D721Med (cell line): ENCODE results near the gene KIR2DL4.
"Not testable (repeated sequence)": the region's sequence is repeated elsewhere in the genome, so short reads cannot be mapped to it uniquely, and the experiment has no call there.

Source experiments
- DNase-seq: peaks from one replicate; pipeline ENCODE4 v3.0.0; 2011; ENCODE audit warnings: low spot score; ENCODE audit not compliant: insufficient read length
- FAIRE-seq: peaks from 2 replicates; lab custom pipeline; 2011; peaks lifted over from hg19 to GRCh38; lab: Jason Lieb, UNC
- TF ChIP-seq, protein P1 (sequence below): IDR thresholded peaks from 2 replicates; pipeline ENCODE4 v1.5.1; 2012; ENCODE audit warnings: mild to moderate bottlenecking, control low read depth; ENCODE audit not compliant: insufficient read depth; ENCODE audit errors: missing control alignments

Gene KIR2DL4

GRCh38 chr19:54806516-54806838, 3.1 kb downstream of the KIR2DL4 start:
- DNase-seq, result no peak
- TF ChIP-seq, protein P1, sequence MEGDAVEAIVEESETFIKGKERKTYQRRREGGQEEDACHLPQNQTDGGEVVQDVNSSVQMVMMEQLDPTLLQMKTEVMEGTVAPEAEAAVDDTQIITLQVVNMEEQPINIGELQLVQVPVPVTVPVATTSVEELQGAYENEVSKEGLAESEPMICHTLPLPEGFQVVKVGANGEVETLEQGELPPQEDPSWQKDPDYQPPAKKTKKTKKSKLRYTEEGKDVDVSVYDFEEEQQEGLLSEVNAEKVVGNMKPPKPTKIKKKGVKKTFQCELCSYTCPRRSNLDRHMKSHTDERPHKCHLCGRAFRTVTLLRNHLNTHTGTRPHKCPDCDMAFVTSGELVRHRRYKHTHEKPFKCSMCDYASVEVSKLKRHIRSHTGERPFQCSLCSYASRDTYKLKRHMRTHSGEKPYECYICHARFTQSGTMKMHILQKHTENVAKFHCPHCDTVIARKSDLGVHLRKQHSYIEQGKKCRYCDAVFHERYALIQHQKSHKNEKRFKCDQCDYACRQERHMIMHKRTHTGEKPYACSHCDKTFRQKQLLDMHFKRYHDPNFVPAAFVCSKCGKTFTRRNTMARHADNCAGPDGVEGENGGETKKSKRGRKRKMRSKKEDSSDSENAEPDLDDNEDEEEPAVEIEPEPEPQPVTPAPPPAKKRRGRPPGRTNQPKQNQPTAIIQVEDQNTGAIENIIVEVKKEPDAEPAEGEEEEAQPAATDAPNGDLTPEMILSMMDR, result no peak
- FAIRE-seq, result no peak

DNA sequence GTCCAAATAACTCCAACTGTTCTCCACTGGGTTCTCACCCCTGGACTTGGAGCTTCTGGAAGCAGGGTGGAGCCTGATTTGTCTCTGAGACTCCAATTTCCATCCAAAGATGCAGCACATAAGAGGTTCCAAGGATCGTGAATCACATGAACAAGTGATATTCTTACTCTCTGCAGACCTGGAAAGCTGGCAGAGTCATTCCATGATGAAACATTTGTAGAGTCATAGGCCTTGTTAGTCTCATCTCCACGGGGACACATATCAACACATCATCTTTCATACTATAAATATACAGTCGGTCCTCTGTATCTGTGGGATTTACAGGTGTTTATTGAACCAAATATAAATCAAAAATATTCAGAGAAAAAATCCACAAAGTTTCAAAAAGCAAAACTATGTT, 11.2 kb downstream of the KIR2DL4 start:
- FAIRE-seq, DNase-seq: not testable (repeated sequence)

DNA sequence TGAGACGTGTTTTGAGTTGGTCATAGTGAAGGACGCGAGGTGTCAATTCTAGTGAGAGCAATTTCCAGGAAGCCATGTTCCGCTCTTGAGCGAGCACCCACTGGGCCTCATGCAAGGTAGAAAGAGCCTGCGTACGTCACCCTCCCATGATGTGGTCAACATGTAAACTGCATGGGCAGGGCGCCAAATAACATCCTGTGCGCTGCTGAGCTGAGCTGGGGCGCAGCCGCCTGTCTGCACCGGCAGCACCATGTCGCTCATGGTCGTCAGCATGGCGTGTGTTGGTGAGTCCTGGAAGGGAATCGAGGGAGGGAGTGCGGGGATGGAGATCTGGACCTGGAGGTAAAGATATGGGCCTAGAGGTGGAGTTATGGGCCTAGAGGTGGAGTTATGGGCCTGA, 12.8 kb downstream of the KIR2DL4 start, which contains the start of gene KIR3DL1:
TSS of gene KIR3DL1 (plus strand) at position 218 of the 400 bp plus-strand sequence.
- FAIRE-seq, DNase-seq: not testable (repeated sequence)

- no peak for DNase-seq
- no peak for FAIRE-seq
- TF ChIP-seq, protein P1, result no peak
Measured at GRCh38 chr19:54817670-54818536, 14.5 kb downstream of the KIR2DL4 start.

GRCh38 chr19:54824416-54824815, 21.0 kb downstream of the KIR2DL4 start:
- not testable (repeated sequence) for FAIRE-seq, DNase-seq

GRCh38 chr19:54825326-54825725, 21.9 kb downstream of the KIR2DL4 start:
- not testable (repeated sequence) for DNase-seq, FAIRE-seq

GRCh38 chr19:54828064-54828463, 24.7 kb downstream of the KIR2DL4 start:
- FAIRE-seq, DNase-seq: not testable (repeated sequence)

DNA sequence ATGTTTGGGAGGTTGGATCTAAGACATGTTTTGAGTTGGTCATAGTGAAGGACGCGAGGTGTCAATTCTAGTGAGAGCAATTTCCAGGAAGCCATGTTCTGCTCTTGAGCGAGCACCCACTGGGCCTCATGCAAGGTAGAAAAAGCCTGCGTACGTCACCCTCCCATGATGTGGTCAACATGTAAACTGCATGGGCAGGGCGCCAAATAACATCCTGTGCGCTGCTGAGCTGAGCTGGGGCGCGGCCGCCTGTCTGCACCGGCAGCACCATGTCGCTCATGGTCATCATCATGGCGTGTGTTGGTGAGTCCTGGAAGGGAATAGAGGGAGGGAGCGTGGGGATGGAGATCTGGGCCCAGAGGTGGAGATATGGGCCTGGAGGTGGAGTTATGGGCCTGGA, 29.1 kb downstream of the KIR2DL4 start, which contains the start of gene KIR2DS4:
TSS of gene KIR2DS4 (plus strand) at position 181 of the 400 bp plus-strand sequence.
- not testable (repeated sequence) for FAIRE-seq, DNase-seq

DNA sequence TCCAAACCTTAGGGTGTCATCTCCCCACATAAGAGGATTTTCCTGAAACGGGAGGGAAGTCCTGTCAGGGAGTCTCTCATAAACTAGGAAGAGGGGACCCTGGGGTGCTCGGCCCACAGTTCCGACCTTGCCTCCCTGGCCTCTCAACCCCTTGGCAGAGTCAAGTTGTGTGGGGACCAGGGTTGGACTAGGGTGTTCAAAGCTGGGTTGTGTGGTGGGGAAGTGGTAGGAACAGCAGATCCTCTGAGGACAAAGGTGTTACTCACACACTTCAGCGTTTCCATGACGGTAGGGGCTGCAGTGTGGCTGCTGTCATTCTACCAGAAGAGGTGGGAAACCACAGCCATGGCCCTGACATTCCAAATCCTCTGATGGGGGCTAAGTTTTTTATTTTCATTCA, 31.7 kb downstream of the KIR2DL4 start:
- FAIRE-seq, DNase-seq: not testable (repeated sequence)

- FAIRE-seq, DNase-seq: not testable (repeated sequence)
Measured at GRCh38 chr19:54837522-54837921, 34.1 kb downstream of the KIR2DL4 start.

DNA sequence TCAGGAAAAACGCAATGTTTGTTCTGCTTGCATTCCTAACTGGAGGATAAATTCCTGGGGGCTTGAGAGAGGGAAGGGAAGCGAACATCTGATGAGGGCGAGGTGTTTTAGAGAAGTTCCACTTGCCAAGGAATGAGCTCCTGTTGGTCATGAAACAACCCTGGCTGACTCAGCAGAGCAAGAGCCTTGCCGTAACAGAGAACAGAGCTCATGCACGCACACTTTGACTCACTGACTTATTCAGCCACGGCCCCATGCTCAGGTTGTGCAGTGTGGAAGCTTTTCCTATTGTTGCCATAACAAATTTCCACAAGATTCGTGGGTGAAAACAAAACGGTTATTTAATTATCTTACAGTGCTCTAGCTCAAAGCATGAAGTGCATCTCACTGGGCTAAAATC, 39.8 kb downstream of the KIR2DL4 start:
- DNase-seq, FAIRE-seq: not testable (repeated sequence)

- FAIRE-seq, DNase-seq: not testable (repeated sequence)
Measured at GRCh38 chr19:54850061-54850640, 46.7 kb downstream of the KIR2DL4 start, which contains the start of gene KIR3DL2. Gene KIR3DL2, plus strand, starts transcription at chr19:54850443. Its CDS starts 33 bp downstream, at chr19:54850476.
